ENCODE data around the gene NAT16. TPM values are rescaled to one million over a fixed set of nuclear protein-coding genes. Genes with fewer than 3 reads are reported as not detected.

NAT16 gene
- 3.4 TPM for total RNA-seq

DNA sequence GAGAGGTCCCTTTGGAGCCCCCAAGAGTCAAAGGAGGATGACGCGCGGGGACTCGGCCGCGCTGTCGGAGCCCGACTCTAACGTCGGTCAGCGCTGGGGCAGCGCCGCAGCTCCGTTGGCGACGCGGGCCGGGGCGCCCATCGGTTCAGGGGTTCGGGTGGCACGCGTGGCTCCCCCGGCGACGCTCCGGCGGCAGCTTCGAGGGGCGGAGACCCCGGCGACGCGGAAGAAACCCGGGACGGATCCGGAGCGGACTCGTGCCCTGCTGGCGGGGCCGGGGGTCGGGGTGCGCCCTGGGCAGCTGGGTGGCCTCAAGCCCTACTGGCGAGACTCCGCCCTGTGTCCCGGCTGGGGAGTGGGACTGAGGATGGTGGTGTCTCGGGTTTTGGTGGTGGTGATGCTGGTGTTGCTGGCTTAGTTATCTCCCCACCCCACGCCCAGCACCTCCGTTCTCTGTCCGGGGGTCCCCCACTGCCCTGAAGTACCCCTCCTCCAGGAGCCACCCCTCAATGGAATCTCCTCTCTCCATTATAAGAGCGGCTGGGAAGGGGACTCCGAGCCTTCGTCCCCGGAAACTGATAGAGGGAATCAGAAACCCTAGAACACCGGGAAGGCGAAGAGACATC is at the start of gene NAT16:
NAT16 (minus strand) TSS at position 164 of the 626 bp plus-strand sequence. CDS start 5,486 bp downstream, outside the sequence.

DNA sequence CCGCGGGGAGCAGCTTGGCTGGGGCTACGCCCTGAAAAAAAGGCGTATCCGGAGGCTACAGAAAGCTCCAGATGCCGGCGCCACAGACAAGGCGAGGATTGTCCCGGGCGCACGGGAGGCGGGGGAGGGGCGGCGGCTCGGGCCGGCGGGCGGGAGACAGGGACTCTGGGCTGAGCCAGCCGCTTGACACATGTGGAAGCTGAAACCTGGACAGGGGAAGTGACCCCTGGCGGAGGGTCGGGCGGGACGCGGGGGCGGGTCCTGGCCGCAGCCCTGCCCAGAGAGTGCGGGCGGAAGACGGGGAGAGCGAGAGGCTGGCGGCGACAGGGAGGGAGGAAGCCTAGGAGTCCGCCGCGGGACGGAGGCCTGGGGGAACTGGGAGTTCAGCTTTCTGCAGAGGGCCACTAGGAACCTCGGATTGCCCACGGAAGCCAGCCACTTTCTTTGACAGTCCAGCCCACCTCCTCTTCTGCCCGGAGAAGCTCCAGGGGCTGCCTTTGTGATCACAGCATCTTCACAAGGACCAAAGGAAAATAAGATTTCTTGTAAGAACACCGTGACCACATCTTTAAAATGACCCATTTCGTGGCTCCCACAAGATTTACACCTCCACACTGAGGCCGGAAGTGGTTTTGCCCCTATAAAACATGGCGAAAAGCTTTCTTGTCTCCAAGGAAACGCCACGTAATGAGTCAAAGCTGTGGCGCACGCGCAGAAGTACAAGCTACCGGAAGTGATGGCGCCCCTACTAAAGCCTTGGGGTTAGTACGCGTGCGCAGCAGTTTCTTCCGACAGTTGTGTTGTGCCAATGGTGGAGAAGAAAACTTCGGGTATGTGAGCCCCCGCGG is 37.5 kb upstream of the NAT16 start, which contains the start of the genes PLOD3 and ZNHIT1:
PLOD3 (minus strand) TSS at position 194 of the 848 bp plus-strand sequence. CDS start 307 bp downstream, outside the sequence.
ZNHIT1 (plus strand) TSS at position 778 of the 848 bp plus-strand sequence; CDS start at position 809, 31 bp downstream.

DNA sequence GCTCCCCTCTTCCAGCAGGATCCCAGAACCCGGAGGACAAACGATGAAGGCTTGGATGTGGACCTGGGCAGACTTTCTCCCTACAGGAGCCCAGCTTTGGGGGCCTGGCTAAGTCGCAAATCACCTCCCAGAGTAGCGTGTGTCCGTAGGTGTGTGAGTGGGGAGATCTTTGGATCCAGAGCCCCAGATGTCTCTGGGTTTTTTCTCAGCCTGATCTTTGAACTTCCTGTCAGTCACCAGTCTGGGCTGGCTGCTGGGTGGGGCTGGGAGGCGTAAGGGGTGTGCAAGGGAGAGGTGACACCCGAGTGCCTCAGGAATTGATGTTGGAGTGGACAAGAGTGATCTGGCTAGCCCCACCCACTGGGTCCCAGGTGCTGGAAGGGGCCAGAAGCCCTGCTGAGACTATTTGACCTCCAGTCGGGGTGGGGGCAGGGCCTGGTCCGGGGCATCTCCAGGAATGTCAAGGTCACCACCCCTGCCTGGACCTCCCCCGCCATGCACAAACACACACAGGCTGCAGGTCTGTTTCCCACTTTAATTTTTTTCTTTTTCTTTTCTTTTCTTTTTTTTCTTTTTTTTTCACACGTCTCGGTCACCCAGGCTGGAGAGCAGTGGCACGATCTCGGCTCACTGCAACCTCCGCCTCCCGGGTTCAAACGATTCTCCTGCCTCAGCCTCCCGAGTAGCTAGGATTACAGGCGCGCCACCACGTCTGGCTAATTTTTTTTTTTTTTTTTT is 20.9 kb upstream of the NAT16 start, which contains the start of gene MOGAT3:
MOGAT3 (minus strand) TSS at position 175 of the 738 bp plus-strand sequence. CDS start 182 bp downstream, outside the sequence.

DNA sequence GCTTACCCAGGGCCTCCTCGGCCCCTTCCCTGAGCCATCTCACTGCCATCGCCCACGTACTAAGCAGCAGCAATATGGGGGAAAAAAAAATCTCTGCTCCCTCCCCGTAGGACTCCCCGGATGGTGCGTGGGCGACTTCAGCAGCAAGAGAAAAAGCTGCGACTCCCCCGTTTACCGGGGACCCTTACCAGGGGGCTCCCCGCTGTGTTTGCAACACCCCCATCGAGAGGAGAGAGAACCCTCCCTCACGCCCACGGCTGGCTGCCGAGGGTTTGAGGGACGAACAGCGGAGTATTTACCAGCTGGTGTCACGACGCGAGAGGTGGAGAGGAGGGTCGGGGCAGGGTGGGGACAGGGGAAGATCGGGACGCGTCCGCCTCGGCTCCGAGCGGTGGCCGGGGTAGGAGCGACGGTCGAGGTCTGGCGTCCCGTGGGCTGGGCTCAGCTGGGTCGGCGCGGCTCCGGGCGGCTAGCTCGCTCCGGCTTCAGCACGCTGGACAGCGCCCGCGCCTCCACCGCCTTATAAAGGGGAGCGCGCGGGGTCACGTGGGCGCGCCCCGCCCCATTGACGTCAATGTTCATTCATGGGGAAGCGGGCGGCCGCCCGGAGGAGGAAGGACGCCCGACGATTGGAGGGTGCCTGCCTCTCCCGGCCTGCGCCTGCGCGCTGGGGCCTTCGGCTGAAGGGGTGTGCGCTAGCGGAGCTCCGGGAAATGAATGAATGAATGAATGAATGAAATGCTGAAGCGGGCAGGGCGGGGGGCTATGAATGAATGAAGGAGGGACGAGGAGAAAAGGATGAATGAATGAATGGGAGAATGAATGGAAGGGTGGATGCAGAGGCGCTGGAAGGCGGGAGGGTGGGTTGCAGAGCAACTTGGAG is 14.8 kb downstream of the NAT16 start, which contains the start of gene VGF:
VGF (minus strand) TSS at position 495 of the 883 bp plus-strand sequence. CDS start 726 bp downstream, outside the sequence.

DNA sequence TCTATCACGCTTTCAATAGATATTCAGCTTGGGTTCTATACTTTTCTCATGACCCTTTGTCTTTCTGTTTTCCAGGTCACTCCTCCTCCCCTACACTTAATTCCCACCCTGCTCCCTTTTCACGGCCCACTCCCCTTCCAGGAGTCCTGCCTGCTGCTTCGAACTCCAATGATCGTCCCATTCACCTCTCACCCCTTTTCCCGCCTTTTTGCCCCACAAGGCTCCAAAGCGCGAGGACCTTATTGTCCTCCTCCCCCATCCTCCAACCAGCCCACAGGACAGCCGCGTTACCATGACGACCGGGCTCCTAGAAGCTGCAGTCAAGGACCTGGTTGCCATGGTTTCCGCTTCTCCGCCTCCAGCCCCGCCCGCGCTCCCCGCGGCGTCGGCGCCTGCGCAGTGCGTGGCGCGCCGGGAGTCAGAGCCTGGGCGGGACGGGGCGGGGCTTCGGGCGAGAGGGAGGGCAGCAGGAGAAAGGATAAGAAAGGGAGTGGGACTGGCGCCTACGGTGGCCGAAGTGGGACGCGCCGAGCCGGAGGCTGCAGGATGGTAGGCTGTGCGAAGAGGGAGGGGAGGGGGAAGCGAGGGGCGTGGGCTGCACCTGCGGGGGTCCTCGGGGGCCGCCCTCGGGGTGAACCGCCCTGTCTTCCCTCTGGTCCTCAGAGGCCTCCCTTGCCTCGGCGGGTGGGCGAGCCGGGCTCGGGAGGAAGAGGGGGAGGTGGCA is 26.0 kb downstream of the NAT16 start, which contains the start of gene AP1S1:
AP1S1 (plus strand) TSS at position 508 of the 724 bp plus-strand sequence; CDS start at position 547, 39 bp downstream.

DNA sequence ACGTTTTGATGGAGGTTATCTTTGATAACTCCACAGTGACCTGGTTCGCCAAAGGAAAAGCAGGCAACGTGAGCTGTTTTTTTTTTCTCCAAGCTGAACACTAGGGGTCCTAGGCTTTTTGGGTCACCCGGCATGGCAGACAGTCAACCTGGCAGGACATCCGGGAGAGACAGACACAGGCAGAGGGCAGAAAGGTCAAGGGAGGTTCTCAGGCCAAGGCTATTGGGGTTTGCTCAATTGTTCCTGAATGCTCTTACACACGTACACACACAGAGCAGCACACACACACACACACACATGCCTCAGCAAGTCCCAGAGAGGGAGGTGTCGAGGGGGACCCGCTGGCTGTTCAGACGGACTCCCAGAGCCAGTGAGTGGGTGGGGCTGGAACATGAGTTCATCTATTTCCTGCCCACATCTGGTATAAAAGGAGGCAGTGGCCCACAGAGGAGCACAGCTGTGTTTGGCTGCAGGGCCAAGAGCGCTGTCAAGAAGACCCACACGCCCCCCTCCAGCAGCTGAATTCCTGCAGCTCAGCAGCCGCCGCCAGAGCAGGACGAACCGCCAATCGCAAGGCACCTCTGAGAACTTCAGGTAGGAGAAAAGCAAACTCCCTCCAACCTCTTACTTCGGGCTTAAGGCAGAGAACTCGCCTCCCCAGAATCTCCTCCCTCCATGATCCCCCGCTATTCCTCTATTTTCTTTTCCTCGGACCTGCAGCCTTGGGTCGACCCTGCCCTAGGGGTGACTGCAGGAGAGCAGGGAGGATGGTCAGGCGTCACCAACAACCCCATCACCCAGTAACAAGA is 53.2 kb downstream of the NAT16 start, which contains the start of gene SERPINE1:
SERPINE1 (plus strand) TSS at position 454 of the 809 bp plus-strand sequence. CDS start 1,290 bp downstream, outside the sequence.

Small RNA genes within 50 kb of the gene (small RNA-seq; reads per million reads assigned to genes)
- gene MIR4653 (ENCODE audit: low replicate concordance): not detected

Other genes starting within 250 kb of the NAT16 start
- 0.63 TPM for gene MUC3A, start 230.8 kb downstream of the NAT16 start, total RNA-seq
- not detected for gene MUC12, start 210.7 kb downstream of the NAT16 start, total RNA-seq
- gene MUC17, start 160.2 kb downstream of the NAT16 start, total RNA-seq: not detected
- 1.3 TPM for gene TRIM56, start 94.8 kb downstream of the NAT16 start, total RNA-seq
- gene SERPINE1, start 53.2 kb downstream of the NAT16 start, total RNA-seq: not detected
- gene AP1S1, start 25.8 kb downstream of the NAT16 start, total RNA-seq: 63.2 TPM
- 9.4 TPM for gene VGF, start 14.7 kb downstream of the NAT16 start, total RNA-seq
- gene MOGAT3, start 20.7 kb upstream of the NAT16 start, total RNA-seq: not detected
- gene PLOD3, start 37.3 kb upstream of the NAT16 start, total RNA-seq: 22.2 TPM
- 23.5 TPM for gene ZNHIT1, start 37.9 kb upstream of the NAT16 start, total RNA-seq
- 5.9 TPM for gene CLDN15, start 57.5 kb upstream of the NAT16 start, total RNA-seq
- 71.1 TPM for gene FIS1, start 64.8 kb upstream of the NAT16 start, total RNA-seq
- gene IFT22, start 141.5 kb upstream of the NAT16 start, total RNA-seq: 32.2 TPM
- 9.7 TPM for gene COL26A1, start 182.6 kb upstream of the NAT16 start, total RNA-seq

Measured in parietal lobe (tissue), 2 donors.